ENCODE measurements around the gene AMPD2. TPM values are rescaled to one million over a fixed set of nuclear protein-coding genes. Genes with fewer than 3 reads are reported as not detected.
"Not testable (repeated sequence)": the region's sequence is repeated elsewhere in the genome, so short reads cannot be mapped to it uniquely, and the experiment has no call there.

The AMPD2 gene
- total and polyA plus RNA-seq, 7 donors, result 4.2 to 13.9 (median 8.5) TPM

DNA sequence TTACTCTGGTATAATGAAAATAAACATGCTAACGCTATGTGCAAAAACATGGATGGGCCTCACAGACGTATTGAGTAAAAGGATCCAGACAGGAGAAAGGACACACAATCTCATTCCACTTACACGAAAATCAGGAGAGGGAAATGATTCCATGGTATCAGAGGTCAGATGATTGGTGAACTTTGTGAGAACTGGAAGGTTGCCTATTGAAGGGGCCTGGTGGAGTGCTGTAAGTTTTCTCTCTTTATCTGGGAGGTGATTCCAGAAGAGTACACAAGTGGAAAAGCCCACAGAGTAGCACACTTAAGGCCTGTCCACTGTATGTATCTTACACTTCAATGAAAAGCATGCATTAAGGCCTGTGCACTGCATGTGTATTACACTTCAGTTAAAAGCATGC lies 57.8 kb downstream of the AMPD2 start:
- no peaks in the 10 kb centered on the region for H3K9me3 ChIP-seq
- intact Hi-C loops (cut with DNase I), result no loop called here
- peak in 1 of 4 donors; percentile 6 for ATAC-seq

DNA sequence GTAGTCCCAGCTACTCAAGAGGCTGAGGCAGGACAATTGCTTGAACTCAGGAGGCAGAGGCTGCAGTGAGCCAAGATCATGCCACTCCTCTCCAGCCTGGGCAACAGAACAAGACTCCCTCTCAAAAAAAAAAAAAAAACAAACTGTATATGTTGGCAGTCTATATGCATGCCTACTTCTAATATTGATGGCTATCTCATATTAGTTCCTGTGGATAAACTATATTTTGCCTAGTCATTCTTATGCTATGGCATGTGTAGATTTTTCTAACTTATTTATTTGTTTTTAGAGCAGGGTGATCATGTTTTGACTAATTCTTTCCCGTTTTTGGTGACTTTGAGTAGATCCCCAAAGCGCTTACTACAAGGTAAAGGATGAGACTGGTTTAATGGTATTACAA lies 59.0 kb downstream of the AMPD2 start:
- H3K27me3 ChIP-seq (ENCODE audit: insufficient read depth in 3 of 3, low read length in 2 of 3); H3K27ac ChIP-seq; H3K4me3 ChIP-seq; H3K36me3 ChIP-seq (ENCODE audit: insufficient read depth in 1 of 2, low read depth in 1 of 2); DNase-seq; H3K9me3 ChIP-seq; ATAC-seq; intact Hi-C loops (cut with DNase I): not testable (repeated sequence)
- peaks cover 18% of the 10 kb centered on the region for H3K4me1 ChIP-seq
- WGBS, 3 donors, result 89 to 94% (median 91%) methylated on average over 2 of the region's 2 CpGs

More for the DNA sequence above, 57.8 kb downstream of the AMPD2 start:
- H3K4me3 ChIP-seq, result peak overlapping the region; percentile 11
- no peak for DNase-seq
- H3K27me3 ChIP-seq (ENCODE audit: insufficient read depth in 3 of 3, low read length in 2 of 3), result no peaks in the 10 kb centered on the region
- TF ChIP-seq, protein P1, sequence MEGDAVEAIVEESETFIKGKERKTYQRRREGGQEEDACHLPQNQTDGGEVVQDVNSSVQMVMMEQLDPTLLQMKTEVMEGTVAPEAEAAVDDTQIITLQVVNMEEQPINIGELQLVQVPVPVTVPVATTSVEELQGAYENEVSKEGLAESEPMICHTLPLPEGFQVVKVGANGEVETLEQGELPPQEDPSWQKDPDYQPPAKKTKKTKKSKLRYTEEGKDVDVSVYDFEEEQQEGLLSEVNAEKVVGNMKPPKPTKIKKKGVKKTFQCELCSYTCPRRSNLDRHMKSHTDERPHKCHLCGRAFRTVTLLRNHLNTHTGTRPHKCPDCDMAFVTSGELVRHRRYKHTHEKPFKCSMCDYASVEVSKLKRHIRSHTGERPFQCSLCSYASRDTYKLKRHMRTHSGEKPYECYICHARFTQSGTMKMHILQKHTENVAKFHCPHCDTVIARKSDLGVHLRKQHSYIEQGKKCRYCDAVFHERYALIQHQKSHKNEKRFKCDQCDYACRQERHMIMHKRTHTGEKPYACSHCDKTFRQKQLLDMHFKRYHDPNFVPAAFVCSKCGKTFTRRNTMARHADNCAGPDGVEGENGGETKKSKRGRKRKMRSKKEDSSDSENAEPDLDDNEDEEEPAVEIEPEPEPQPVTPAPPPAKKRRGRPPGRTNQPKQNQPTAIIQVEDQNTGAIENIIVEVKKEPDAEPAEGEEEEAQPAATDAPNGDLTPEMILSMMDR (IDR thresholded peaks at IDR 0.05), result no peak
- H3K4me1 ChIP-seq, result peaks cover 18% of the 10 kb centered on the region
- H3K27ac ChIP-seq, result peak overlapping the region; percentile 89
- peaks cover 0 to 14% of the 10 kb centered on the region in 2 donors for H3K36me3 ChIP-seq (ENCODE audit: insufficient read depth in 1 of 2, low read depth in 1 of 2)
- WGBS, 3 donors, result 40 to 55% (median 41%) methylated on average over 3 of the region's 3 CpGs

Other genes starting within 250 kb of the AMPD2 start
- 100 to 1,000 TPM; 123 to 363 (median 207) TPM for gene SORT1, start 221.9 kb upstream of the AMPD2 start, total RNA-seq
- gene SORT1, start 221.9 kb upstream of the AMPD2 start, polyA plus RNA-seq, result 100 to 1,000 TPM in 1 of 3 donors, 10 to 100 TPM in 2; 15.8 to 131 (median 81.9) TPM
- gene PSMA5, start 193.4 kb upstream of the AMPD2 start, total RNA-seq, result 100 to 1,000 TPM in 1 of 4 donors, 10 to 100 TPM in 3; 58.1 to 123 (median 94.6) TPM
- 100 to 1,000 TPM in 2 of 3 donors, 10 to 100 TPM in 1; 90.6 to 213 (median 146) TPM for gene PSMA5, start 193.4 kb upstream of the AMPD2 start, polyA plus RNA-seq
- 100 to 1,000 TPM; 125 to 203 (median 163) TPM for gene SYPL2, start 153.3 kb upstream of the AMPD2 start, total RNA-seq
- 10 to 100 TPM; 35.3 to 67.8 (median 66.2) TPM for gene SYPL2, start 153.3 kb upstream of the AMPD2 start, polyA plus RNA-seq
- 10 to 100 TPM in 1 of 4 donors, 1 to 10 TPM in 3; 4.4 to 14.1 (median 8.4) TPM for gene ATXN7L2, start 135.9 kb upstream of the AMPD2 start, total RNA-seq
- 1 to 10 TPM; 5.1 to 5.2 (median 5.1) TPM for gene ATXN7L2, start 135.9 kb upstream of the AMPD2 start, polyA plus RNA-seq
- gene CYB561D1, start 125.7 kb upstream of the AMPD2 start, total RNA-seq, result 1 to 10 TPM; 2.4 to 4.0 (median 3.7) TPM
- gene CYB561D1, start 125.7 kb upstream of the AMPD2 start, polyA plus RNA-seq, result 10 to 100 TPM in 1 of 3 donors, 1 to 10 TPM in 2; 1.8 to 15.0 (median 3.5) TPM
- 10 to 100 TPM in 3 of 4 donors, 1 to 10 TPM in 1; 8.7 to 16.6 (median 11.4) TPM for gene AMIGO1, start 110.1 kb upstream of the AMPD2 start, total RNA-seq
- 10 to 100 TPM in 1 of 3 donors, 1 to 10 TPM in 2; 3.1 to 16.0 (median 8.0) TPM for gene AMIGO1, start 110.1 kb upstream of the AMPD2 start, polyA plus RNA-seq
- gene GPR61, start 80.0 kb upstream of the AMPD2 start, total RNA-seq, result 1 to 10 TPM in 1 of 4 donors, under 1 TPM in 1, not detected in 2; 0.18 to 1.4 TPM
- under 1 TPM in 1 of 3 donors, not detected in 2; 0.10 TPM for gene GPR61, start 80.0 kb upstream of the AMPD2 start, polyA plus RNA-seq
- 1 to 10 TPM; 1.4 to 2.3 (median 1.7) TPM for gene GNAI3, start 71.2 kb upstream of the AMPD2 start, total RNA-seq
- 1 to 10 TPM in 2 of 3 donors, under 1 TPM in 1; 0.96 to 2.9 (median 1.5) TPM for gene GNAI3, start 71.2 kb upstream of the AMPD2 start, polyA plus RNA-seq
- gene GNAT2, start 221 bp upstream of the AMPD2 start, total RNA-seq, result not detected
- under 1 TPM in 2 of 3 donors, not detected in 1; 0.07 to 0.16 TPM for gene GNAT2, start 221 bp upstream of the AMPD2 start, polyA plus RNA-seq
- gene GSTM4, start 36.3 kb downstream of the AMPD2 start, total RNA-seq, result 10 to 100 TPM; 35.0 to 56.2 (median 46.9) TPM
- 10 to 100 TPM; 26.0 to 46.8 (median 42.9) TPM for gene GSTM4, start 36.3 kb downstream of the AMPD2 start, polyA plus RNA-seq
- 100 to 1,000 TPM in 2 of 4 donors, 10 to 100 TPM in 2; 38.7 to 175 (median 105) TPM for gene GSTM2, start 48.2 kb downstream of the AMPD2 start, total RNA-seq
- 10 to 100 TPM; 35.5 to 86.8 (median 61.4) TPM for gene GSTM2, start 48.2 kb downstream of the AMPD2 start, polyA plus RNA-seq
- 10 to 100 TPM in 2 of 4 donors, under 1 TPM in 1, not detected in 1; 0.42 to 89.4 (median 27.6) TPM for gene GSTM1, start 68.0 kb downstream of the AMPD2 start, total RNA-seq
- 10 to 100 TPM in 2 of 3 donors, under 1 TPM in 1; 0.21 to 41.2 (median 27.5) TPM for gene GSTM1, start 68.0 kb downstream of the AMPD2 start, polyA plus RNA-seq
- 1 to 10 TPM in 2 of 4 donors, under 1 TPM in 2; 0.61 to 5.0 (median 1.1) TPM for gene GSTM5, start 92.4 kb downstream of the AMPD2 start, total RNA-seq
- 1 to 10 TPM in 2 of 3 donors, under 1 TPM in 1; 0.53 to 1.4 (median 1.1) TPM for gene GSTM5, start 92.4 kb downstream of the AMPD2 start, polyA plus RNA-seq
- 10 to 100 TPM; 10.1 to 49.4 (median 25.4) TPM for gene GSTM3, start 121.2 kb downstream of the AMPD2 start, total RNA-seq
- gene GSTM3, start 121.2 kb downstream of the AMPD2 start, polyA plus RNA-seq, result 10 to 100 TPM; 39.8 to 79.8 (median 42.3) TPM
- under 1 TPM in 1 of 4 donors, not detected in 3; 0.64 TPM for gene EPS8L3, start 144.1 kb downstream of the AMPD2 start, total RNA-seq
- gene EPS8L3, start 144.1 kb downstream of the AMPD2 start, polyA plus RNA-seq, result under 1 TPM in 2 of 3 donors, not detected in 1; 0.03 to 0.57 TPM

Measured in psoas muscle (tissue), 8 donors.